Peyer's patch (tissue), 4 donors: ENCODE data around the gene C6orf132.
A peak's percentile ranks its signal among the peaks of the same experiment; 100 is the strongest.

ENCODE experiments used
- CTCF ChIP-seq, 6 experiments: fragments of 450-650 bp in 4 of 6; fragments of 200-600 bp in 2 of 6; sonication (generic) in 1 of 6; IDR thresholded peaks; one replicate each; pipeline ENCODE4 v1.5.1; 2017 to 2019; ENCODE audit warnings: antibody characterized with exemption in 6 of 6, mild to moderate bottlenecking in 3 of 6, moderate library complexity in 1 of 6
- POLR2A ChIP-seq, 2 donors: fragments of 450-650 bp; IDR thresholded peaks; one replicate each; pipeline ENCODE4 v1.5.1; 2017; ENCODE audit warnings: antibody characterized with exemption in 2 of 2, mild to moderate bottlenecking in 2 of 2, moderate library complexity in 2 of 2

- TF ChIP-seq CTCF (IDR thresholded peaks at IDR 0.05): peak in 1 of 6 experiments; percentile 17
- no peak for TF ChIP-seq POLR2A (IDR thresholded peaks at IDR 0.05)
Observed at GRCh38 chr6:42175860-42176259, 33.4 kb upstream of the C6orf132 start.
